Caco-2 (cell line): Measurements from ENCODE around the gene BCL10. TPM values are rescaled to one million over a fixed set of nuclear protein-coding genes. Genes with fewer than 3 reads are reported as not detected.
A peak's percentile ranks its signal among the peaks of the same experiment; 100 is the strongest.

ENCODE experiments used
- BruUV-seq: library from RNA; stranded (reverse); fragments of 400-500 nt; replicated peaks from 2 replicates; lab custom pipeline; 2021; lab: Mats Ljungman, UMichigan
- CTCF ChIA-PET: fragments of 300-600 bp; sonication (Branson Sonifier 250); formaldehyde crosslinking; loops from one replicate; lab custom pipeline; 2022; ENCODE audit warnings: antibody characterized with exemption; lab: Charles Lee
- POLR2A ChIA-PET: fragments of 300-600 bp; sonication (Branson Sonifier 250); formaldehyde crosslinking; loops from one replicate; lab custom pipeline; 2022; ENCODE audit warnings: antibody characterized with exemption; lab: Charles Lee
- DNase-seq, 2 experiments: peaks; one replicate each; pipeline versions ENCODE4 v3.0.0 to v3.0.0-alpha.2; 2020 to 2022
- H3K27me3 ChIP-seq: replicated peaks from 2 replicates; pipeline ENCODE4 v1.6.0; 2011; ENCODE audit warnings: low read length; ENCODE audit not compliant: control insufficient read depth, insufficient read depth
- H3K36me3 ChIP-seq: 2 replicates; pipeline ENCODE4 v1.5.1; 2011; ENCODE audit warnings: low read length; ENCODE audit not compliant: control insufficient read depth, insufficient read depth
- H3K4me1 ChIP-seq: fragments of 250-450 bp; sonication (Bioruptor Pico); 2 replicates; pipeline ENCODE4 v1.5.1; 2020; ENCODE audit warnings: mild to moderate bottlenecking
- H3K4me3 ChIP-seq: 2 replicates; pipeline ENCODE4 v1.5.1; 2011; ENCODE audit warnings: low read depth, mild to moderate bottlenecking, control low read depth, low read length
- H3K9me3 ChIP-seq: fragments of 250-450 bp; sonication (Bioruptor Pico); 2 replicates; pipeline ENCODE4 v1.5.1; 2020; ENCODE audit warnings: mild to moderate bottlenecking, moderate library complexity
- H3K27ac Mint-ChIP-seq: one replicate; pipeline ENCODE4 v1.8.0; 2022; ENCODE audit warnings: mixed read lengths; ENCODE audit not compliant: unreplicated experiment
- H3K27me3 Mint-ChIP-seq: one replicate; pipeline ENCODE4 v1.8.0; 2022; ENCODE audit warnings: mixed read lengths; ENCODE audit not compliant: insufficient read depth, unreplicated experiment
- H3K36me3 Mint-ChIP-seq: one replicate; pipeline ENCODE4 v1.8.0; 2022; ENCODE audit warnings: mild to moderate bottlenecking, mixed read lengths; ENCODE audit not compliant: insufficient read depth, unreplicated experiment
- H3K4me1 Mint-ChIP-seq: one replicate; pipeline ENCODE4 v1.8.0; 2022; ENCODE audit warnings: low read depth, mixed read lengths; ENCODE audit not compliant: unreplicated experiment
- H3K4me3 Mint-ChIP-seq: one replicate; pipeline ENCODE4 v1.8.0; 2022; ENCODE audit warnings: mild to moderate bottlenecking, moderate library complexity, mixed read lengths; ENCODE audit not compliant: unreplicated experiment
- H3K9me3 Mint-ChIP-seq: one replicate; pipeline ENCODE4 v1.8.0; 2022; ENCODE audit warnings: mixed read lengths; ENCODE audit not compliant: unreplicated experiment
- intact Hi-C: fragments of 100-400 bp; cut with micrococcal nuclease; formaldehyde crosslinking; loops from one replicate; pipeline ENCODE4 v1.10.0; 2022; ENCODE audit not compliant: unreplicated experiment
- total RNA-seq: library from RNA; stranded (reverse); gene quantifications from 2 replicates; pipeline ENCODE4 v1.2.3, GENCODE V29; 2022
- TF ChIP-seq, protein P1 (sequence below), 2 experiments: fragments of 200-600 bp in 1 of 2; IDR thresholded peaks; 1 replicate in 1 of 2; 2 replicates in 1 of 2; pipeline versions ENCODE4 v1.5.1 to v1.8.0; 2011 to 2022; ENCODE audit warnings: antibody characterized with exemption in 1 of 2, control low read depth in 1 of 2, inconsistent platforms in 1 of 2, low read depth in 1 of 2, low read length in 1 of 2, mild to moderate bottlenecking in 1 of 2, moderate library complexity in 1 of 2; ENCODE audit not compliant: insufficient read depth in 1 of 2, severe bottlenecking in 1 of 2, unreplicated experiment in 1 of 2

Gene BCL10
- total RNA-seq, 1 experiment from 2014 or later, result 18.1 TPM

DNA sequence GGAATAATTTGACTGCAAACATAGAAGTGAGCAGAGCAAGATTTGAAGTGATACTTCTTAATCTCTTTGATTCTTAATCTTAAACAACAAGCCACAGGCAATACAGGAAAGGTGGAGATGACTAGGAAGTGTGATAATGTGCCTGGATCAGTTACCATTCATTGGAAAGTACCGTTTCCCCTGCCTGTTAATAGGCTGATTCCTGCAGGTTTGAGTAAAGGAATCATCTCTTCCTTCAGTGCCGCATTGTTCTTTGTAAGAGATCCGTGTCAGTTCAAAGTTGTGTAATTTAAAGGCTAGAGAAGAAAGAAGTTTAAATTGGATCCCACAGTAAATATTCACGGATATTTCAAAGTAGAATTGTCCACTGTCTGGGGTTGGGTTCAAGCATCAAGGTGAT, 43.5 kb upstream of the BCL10 start:
- Histone ChIP-seq H3K36me3 (no peaks in the 10 kb centered on the region), H3K4me3 (no peak overlapping the region), H3K27me3 (no peaks in the 10 kb centered on the region), H3K9me3 (no peaks in the 10 kb centered on the region), H3K4me1 (peaks cover 23% of the 10 kb centered on the region)
- no peak for DNase-seq
- Mint-ChIP-seq H3K27ac (peak overlapping the region; percentile 86), H3K9me3 (no peaks in the 10 kb centered on the region), H3K4me3 (peak overlapping the region; percentile 34), H3K27me3 (no peaks in the 10 kb centered on the region), H3K4me1 (peaks cover 19% of the 10 kb centered on the region), H3K36me3 (peaks cover 10% of the 10 kb centered on the region)
- POLR2A ChIA-PET, result no interaction called here
- intact Hi-C loops, result loop anchor here (1.0 kb wide), 1 partner anchor 9 kb away; no protein-coding TSS in a partner anchor
- TF ChIP-seq, protein P1, sequence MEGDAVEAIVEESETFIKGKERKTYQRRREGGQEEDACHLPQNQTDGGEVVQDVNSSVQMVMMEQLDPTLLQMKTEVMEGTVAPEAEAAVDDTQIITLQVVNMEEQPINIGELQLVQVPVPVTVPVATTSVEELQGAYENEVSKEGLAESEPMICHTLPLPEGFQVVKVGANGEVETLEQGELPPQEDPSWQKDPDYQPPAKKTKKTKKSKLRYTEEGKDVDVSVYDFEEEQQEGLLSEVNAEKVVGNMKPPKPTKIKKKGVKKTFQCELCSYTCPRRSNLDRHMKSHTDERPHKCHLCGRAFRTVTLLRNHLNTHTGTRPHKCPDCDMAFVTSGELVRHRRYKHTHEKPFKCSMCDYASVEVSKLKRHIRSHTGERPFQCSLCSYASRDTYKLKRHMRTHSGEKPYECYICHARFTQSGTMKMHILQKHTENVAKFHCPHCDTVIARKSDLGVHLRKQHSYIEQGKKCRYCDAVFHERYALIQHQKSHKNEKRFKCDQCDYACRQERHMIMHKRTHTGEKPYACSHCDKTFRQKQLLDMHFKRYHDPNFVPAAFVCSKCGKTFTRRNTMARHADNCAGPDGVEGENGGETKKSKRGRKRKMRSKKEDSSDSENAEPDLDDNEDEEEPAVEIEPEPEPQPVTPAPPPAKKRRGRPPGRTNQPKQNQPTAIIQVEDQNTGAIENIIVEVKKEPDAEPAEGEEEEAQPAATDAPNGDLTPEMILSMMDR (IDR thresholded peaks at IDR 0.05; ENCODE audit: insufficient read depth in 1 of 2, low read depth in 1 of 2, low read length in 1 of 2, severe bottlenecking in 1 of 2, unreplicated experiment in 1 of 2), result no peak
- CTCF ChIA-PET, result no interaction called here
- no TSS peak for BruUV-seq

DNA sequence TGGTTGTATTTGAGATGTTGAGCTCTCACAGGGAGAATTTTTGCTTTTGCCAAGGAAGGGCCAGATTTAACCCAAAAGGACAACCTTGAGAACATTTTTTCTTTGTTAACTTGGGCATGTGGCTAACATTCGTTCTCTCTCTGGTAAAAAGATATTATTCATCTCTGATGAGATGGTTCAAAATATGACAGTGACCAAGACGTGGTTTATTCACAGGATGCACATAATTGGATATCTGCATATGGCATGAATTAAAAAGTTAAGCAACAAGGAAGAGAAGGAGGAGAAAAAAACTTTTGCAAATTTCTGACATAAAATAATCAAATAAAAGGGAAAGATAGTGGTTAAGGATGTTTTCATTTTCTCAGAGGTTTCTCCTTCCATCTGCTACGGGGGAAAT, 43.1 kb upstream of the BCL10 start:
- intact Hi-C loops, result no loop called here
- peaks cover 7% of the 10 kb centered on the region for H3K36me3 Mint-ChIP-seq
- no TSS peak for BruUV-seq
- CTCF ChIA-PET, result no interaction called here
- H3K4me3 Mint-ChIP-seq, result no peak overlapping the region
- no peaks in the 10 kb centered on the region for H3K9me3 Mint-ChIP-seq
- peaks cover 19% of the 10 kb centered on the region for H3K4me1 Mint-ChIP-seq
- Histone ChIP-seq H3K4me1 (peaks cover 23% of the 10 kb centered on the region), H3K9me3 (no peaks in the 10 kb centered on the region), H3K27me3 (no peaks in the 10 kb centered on the region), H3K36me3 (no peaks in the 10 kb centered on the region), H3K4me3 (no peak overlapping the region)
- no peaks in the 10 kb centered on the region for H3K27me3 Mint-ChIP-seq
- no peak for DNase-seq
- TF ChIP-seq, protein P1 (IDR thresholded peaks at IDR 0.05; ENCODE audit: insufficient read depth in 1 of 2, low read depth in 1 of 2, low read length in 1 of 2, severe bottlenecking in 1 of 2, unreplicated experiment in 1 of 2), result no peak
- POLR2A ChIA-PET, result no interaction called here
- no peak overlapping the region for H3K27ac Mint-ChIP-seq

DNA sequence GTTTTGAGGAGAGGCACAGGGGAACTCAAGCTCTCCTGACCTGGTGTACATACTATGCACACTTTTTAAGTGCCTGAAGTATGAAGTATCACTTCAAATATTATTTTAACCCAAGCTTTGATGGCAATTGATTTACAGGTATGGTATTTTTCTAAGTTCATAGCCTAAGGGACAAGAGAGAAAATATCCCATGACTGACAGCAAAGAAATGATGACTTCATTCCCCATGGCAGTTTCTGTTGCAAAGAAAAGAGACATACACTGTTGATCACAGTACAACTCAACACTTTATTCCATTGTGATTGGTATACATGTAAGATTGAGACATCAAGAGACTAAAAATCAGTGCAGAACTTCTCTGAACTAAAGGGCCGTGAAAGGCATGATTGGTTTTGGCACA, 41.8 kb upstream of the BCL10 start:
- no peaks in the 10 kb centered on the region for H3K27me3 Mint-ChIP-seq
- TF ChIP-seq, protein P1 (IDR thresholded peaks at IDR 0.05; ENCODE audit: insufficient read depth in 1 of 2, low read depth in 1 of 2, low read length in 1 of 2, severe bottlenecking in 1 of 2, unreplicated experiment in 1 of 2), result no peak
- ChIA-PET POLR2A (no interaction called here), CTCF (no interaction called here)
- DNase-seq, result no peak
- H3K27ac Mint-ChIP-seq, result no peak overlapping the region
- H3K9me3 ChIP-seq, result no peaks in the 10 kb centered on the region
- peaks cover 19% of the 10 kb centered on the region for H3K4me1 Mint-ChIP-seq
- H3K27me3 ChIP-seq, result no peaks in the 10 kb centered on the region
- no peak overlapping the region for H3K4me3 ChIP-seq
- no peak overlapping the region for H3K4me3 Mint-ChIP-seq
- no TSS peak for BruUV-seq
- no peaks in the 10 kb centered on the region for H3K9me3 Mint-ChIP-seq
- peaks cover 5% of the 10 kb centered on the region for H3K36me3 Mint-ChIP-seq
- H3K4me1 ChIP-seq, result peaks cover 23% of the 10 kb centered on the region
- H3K36me3 ChIP-seq, result no peaks in the 10 kb centered on the region
- intact Hi-C loops, result no loop called here
